VCaP (cell line): Measurements from ENCODE around the gene C1orf159.

Source experiments
- H3K27ac ChIP-seq: fragments of 450-650 bp; 2 replicates; pipeline ENCODE4 v1.5.1; 2017
- CTCF ChIP-seq: fragments of 450-650 bp; conservative IDR thresholded peaks from 2 replicates; pipeline ENCODE4 v1.5.1; 2017; ENCODE audit warnings: mild to moderate bottlenecking, moderate library complexity

The C1orf159 gene

DNA sequence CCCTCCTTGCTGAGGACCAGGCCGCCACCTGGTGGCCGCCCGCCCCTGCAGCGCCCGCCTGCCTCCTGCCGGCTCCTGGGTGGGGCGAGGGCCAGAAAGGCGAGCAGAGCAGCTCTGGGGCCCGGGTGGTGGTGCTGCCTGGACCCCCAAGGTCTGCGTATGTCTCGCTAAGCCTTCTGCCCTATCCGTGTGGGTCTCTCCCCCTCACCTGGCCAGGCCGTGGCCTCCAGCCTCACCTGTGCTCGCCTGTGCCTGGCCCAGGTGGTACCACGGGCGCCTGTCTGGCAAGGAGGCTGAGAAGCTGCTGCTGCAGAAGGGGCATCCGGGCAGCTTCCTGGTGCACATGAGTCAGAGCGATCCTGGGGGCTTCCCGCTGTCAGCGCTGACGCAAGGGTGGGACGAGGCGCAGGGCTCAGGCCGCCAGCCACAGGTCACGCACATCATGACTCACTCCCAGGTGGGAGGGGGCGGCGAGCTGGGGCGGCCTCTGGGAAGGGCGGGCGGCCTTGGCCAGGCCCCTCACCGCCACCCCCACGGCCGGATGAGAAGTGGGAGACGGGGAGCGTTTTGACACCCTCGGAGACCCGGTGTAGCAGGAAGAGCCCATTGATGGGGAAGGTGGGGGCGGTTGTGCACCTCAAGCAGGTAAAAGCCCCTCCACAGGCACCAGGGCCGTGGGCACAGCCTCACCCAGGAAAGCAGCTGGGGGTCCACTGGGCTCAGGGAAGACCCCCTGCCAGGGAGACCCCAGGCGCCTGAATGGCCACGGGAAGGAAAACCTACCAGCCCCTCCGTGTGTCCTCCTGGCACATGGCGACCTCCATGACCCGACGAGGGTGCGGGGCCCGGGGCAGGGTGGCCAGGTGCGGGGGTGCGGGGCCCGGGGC lies 51.7 kb downstream of the C1orf159 start:
- H3K27ac ChIP-seq, result peak overlapping the region; percentile 40; the same call in 1 of the 2 replicates
- peak; percentile 98 for TF ChIP-seq CTCF

DNA sequence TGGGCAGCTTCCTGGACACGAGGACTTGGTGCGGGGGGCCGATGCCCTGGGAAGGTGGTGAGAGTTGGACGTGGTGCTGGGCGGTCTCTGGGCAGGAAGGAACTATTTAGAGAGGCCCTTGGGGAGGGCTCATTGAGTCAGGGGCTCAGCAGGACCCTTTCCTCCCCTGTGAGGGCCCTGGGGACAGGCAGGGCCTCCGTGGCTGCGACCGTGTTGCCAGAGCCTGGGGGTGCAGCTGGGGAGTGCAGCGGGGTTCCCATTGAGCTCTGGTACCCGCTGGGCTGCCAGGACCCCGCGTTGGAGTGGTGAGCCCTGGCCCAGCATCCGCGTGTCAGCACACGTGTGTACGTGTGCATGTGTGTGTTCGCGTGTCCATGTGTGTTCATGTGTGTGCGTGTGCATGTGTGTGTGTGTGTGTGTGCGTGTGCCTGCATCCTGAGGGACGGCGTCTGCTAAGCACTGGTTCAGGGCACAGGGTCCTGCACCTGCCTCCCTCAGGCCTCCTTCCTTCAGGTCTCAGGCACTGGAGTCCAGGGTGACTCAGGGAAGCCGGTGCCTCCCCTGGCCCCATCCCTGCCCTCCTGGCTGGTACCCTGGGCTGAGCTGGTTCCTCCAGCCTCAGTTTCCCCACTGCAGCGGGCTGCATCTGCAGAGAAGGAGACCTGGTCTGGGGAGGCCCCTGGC lies 52.5 kb downstream of the C1orf159 start:
- TF ChIP-seq CTCF, result no peak
- H3K27ac ChIP-seq, result peak overlapping the region; percentile 40; the same call in 1 of the 2 replicates

DNA sequence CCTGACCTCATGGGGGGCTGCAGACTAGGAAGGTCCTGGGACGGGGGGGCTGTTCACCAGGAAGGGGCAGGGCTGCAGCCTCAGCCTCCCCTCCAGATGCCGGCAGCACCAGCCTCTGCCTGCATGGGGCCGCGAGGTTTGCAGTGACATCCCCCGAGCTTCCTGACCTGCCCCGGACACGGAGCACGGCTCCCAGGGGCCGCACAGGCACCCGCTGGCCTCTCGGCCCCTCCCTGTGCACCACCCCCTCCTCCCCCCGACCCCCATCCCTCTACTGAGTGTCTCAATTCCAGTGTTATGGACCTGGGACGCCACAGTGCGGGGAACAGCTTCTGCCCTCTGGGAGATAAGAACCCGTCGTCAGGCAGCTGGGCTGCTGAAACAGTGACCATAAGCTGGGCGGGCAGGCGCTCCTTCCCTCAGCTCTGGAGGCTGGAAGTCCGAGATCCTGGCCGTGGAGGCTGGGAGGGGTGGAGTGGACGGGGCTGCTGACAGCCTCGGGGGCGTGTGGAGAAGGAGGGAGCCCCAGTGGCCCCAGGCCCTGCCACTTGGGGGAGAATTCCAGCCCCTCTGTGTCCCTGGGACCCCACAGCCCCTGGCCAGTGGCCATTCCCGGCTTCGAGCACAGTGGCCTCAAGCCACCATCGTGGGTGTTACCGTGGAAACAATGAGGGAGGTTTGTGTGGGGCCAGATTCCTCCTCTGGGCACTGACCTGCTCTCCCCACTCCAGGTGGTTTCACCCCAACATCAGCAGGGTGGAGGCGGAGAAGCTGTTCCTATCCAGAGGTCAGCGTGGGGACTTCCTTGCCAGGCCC lies 53.3 kb downstream of the C1orf159 start:
- TF ChIP-seq CTCF, result no peak
- no peak overlapping the region for H3K27ac ChIP-seq

- no peak for TF ChIP-seq CTCF
Measured at GRCh38 chr1:1061682-1062345, 54.1 kb downstream of the C1orf159 start.

DNA sequence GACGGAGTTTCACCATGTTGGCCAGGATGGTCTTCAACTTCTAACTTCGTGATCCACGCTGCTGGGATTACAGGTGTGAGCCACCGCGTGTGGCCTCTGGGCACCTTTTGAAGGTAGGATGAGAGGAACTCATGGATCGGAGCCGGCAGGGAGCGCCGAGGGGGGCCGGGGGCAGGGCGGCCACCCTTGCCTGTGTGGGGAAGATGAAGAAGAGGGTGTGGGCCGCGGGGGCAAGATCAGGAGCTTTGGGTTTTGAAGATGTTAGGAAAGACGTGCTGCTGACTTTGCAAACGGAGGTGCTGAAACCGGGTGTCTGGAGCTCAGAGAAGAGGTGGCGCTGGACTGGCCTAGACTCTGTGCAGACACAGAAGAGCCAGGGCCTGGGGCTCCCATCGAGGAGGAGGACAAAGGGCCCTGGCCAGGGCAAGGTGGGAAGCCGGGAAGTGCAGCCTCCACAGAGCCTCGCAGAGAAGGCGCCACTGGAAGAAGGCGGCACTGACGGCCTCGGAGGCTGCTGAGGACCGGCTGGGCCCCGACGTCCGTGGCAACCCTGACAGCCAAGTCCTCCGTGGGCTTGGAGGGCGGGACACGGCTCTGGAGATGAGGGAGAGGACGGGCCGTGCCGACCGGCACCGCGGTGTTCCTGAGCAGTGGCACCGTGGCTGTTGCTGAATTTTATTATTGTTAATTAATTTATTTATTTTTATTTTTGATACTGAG lies 55.4 kb downstream of the C1orf159 start:
- H3K27ac ChIP-seq, result no peak overlapping the region
- no peak for TF ChIP-seq CTCF

More at GRCh38 chr1:1061682-1062345, 54.1 kb downstream of the C1orf159 start:
- no peak overlapping the region for H3K27ac ChIP-seq

DNA sequence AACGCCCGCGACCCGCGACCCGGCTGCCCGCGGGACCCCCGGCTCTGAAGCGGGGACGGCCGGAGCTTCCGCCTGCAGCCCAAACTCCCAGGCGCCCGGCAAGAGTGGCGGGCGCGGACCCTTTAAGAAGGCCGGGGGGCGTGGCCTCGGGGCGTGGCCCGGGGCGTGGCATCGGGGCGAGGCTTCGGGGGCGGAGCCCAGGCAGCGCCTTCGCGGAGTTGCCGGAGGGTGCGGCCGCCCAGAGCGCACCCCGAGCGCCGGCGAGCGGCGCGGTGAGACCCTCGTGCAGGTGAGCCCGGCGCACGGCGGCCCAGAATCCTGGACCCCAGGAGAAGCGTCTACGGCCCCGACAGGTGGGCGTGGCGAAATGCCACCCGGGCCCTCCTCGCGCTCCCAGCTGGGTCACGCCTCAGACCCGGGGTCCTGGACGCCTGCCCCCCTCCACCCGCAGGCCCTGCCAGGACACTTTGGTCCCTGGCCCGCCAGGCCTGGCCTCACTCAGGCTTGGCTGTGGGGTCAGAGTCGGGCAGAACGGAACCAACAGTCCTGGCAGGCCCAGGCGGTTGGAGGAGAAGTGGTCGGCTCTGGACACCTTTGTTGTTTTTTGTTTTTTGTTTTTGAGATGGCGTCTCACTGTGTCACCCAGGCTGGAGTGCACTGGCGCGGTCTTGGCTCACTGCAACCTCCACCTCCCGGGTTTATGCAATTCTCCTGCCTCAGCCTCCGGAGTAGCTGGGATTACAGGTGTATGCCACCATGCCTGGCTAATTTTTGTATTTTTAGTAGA lies 56.2 kb downstream of the C1orf159 start:
- peak; percentile 63 for TF ChIP-seq CTCF

More for the DNA sequence above, 56.2 kb downstream of the C1orf159 start:
- peak overlapping the region; percentile 58; the same call in 1 of the 2 replicates for H3K27ac ChIP-seq
